ENCODE measurements around the gene PPP2R5D.

- TF ChIP-seq CTCF (conservative IDR thresholded peaks at IDR 0.05; ENCODE audit: low read length) = no peak
- TF ChIP-seq EZH2phosphoT487 (IDR thresholded peaks at IDR 0.05; ENCODE audit: borderline replicate concordance) = no peak
These were observed 75.8 kb downstream of the PPP2R5D start for GRCh38 chr6:43060034-43060754.
